Esophagus squamous epithelium (tissue), 5 donors: ENCODE data around the gene MEN1. TPM values are rescaled to one million over a fixed set of nuclear protein-coding genes. Genes with fewer than 3 reads are reported as not detected.
"Not testable (repeated sequence)": the region's sequence is repeated elsewhere in the genome, so short reads cannot be mapped to it uniquely, and the experiment has no call there.

Experiments
- DNase-seq: peaks from one replicate; lab custom pipeline; 2025; lab: John Stamatoyannopoulos, UW
- H3K27ac ChIP-seq, 4 donors: fragments of 200-600 bp; sonication (generic); one replicate each; pipeline ENCODE4 v1.5.1; 2016 to 2019; ENCODE audit warnings: mild to moderate bottlenecking in 1 of 4
- H3K27me3 ChIP-seq, 4 donors: fragments of 200-600 bp; sonication (generic); 1 replicate in 3 of 4; 2 replicates in 1 of 4; pipeline versions ENCODE4 v1.5.1 to v1.6.0; 2017 to 2021; ENCODE audit warnings: antibody characterized with exemption in 1 of 4
- H3K36me3 ChIP-seq, 3 donors: fragments of 200-600 bp; sonication (generic); one replicate each; pipeline ENCODE4 v1.5.1; 2016 to 2019
- H3K4me1 ChIP-seq, 3 donors: fragments of 200-600 bp; sonication (generic); one replicate each; pipeline ENCODE4 v1.5.1; 2017 to 2019
- H3K4me3 ChIP-seq, 4 donors: fragments of 200-600 bp; sonication (generic); 1 replicate in 3 of 4; 2 replicates in 1 of 4; pipeline ENCODE4 v1.5.1; 2016 to 2019; ENCODE audit warnings: mild to moderate bottlenecking in 2 of 4, moderate library complexity in 1 of 4
- H3K9me3 ChIP-seq, 3 donors: fragments of 200-600 bp; sonication (generic); one replicate each; pipeline ENCODE4 v1.5.1; 2016 to 2019
- CTCF ChIP-seq, 6 experiments: fragments of 450-650 bp in 4 of 6; fragments of 200-600 bp in 2 of 6; sonication (generic) in 2 of 6; IDR thresholded peaks; one replicate each; pipeline ENCODE4 v1.5.1; 2016 to 2019; ENCODE audit warnings: antibody characterized with exemption in 6 of 6, mild to moderate bottlenecking in 4 of 6, moderate library complexity in 4 of 6
- POLR2A ChIP-seq, 4 donors: fragments of 450-650 bp; IDR thresholded peaks; one replicate each; pipeline ENCODE4 v1.6.1; 2017; ENCODE audit warnings: antibody characterized with exemption in 4 of 4, mild to moderate bottlenecking in 4 of 4, moderate library complexity in 3 of 4
- WGBS, 2 donors: methylation state at CpG; one replicate each; pipeline ENCODE4 v1.1.5; 2018; 5-methylcytosine and 5-hydroxymethylcytosine counted together
- intact Hi-C: fragments of 100-400 bp; cut with DNase I; formaldehyde crosslinking; loops from one replicate; pipeline ENCODE4 v1.15.0; 2022
- total RNA-seq, 4 donors: library from RNA; depleted of rRNA; stranded (reverse); fragments of >200 nt; gene quantifications; one replicate each; pipeline ENCODE4 v1.1.0, GENCODE V29; 2016
- donor health status: DM: yes; HTN: yes; CAD: no.

MEN1 gene
- total RNA-seq, 4 donors from 2014 or later = 14.9 to 23.3 (median 17.0) TPM

GRCh38 chr11:64826578-64827450, 16.5 kb upstream of the MEN1 start:
- no peak overlapping the region for H3K27ac ChIP-seq
- no peaks in the 10 kb centered on the region for H3K9me3 ChIP-seq
- DNase-seq = no peak
- H3K36me3 ChIP-seq = peaks cover 3 to 87% (median 14%) of the 10 kb centered on the region in 3 donors
- TF ChIP-seq CTCF (IDR thresholded peaks at IDR 0.05) (no peak), POLR2A (IDR thresholded peaks at IDR 0.05) (no peak)
- H3K27me3 ChIP-seq = no peaks in the 10 kb centered on the region
- H3K4me3 ChIP-seq = no peak overlapping the region
- H3K4me1 ChIP-seq = no peaks in the 10 kb centered on the region
- intact Hi-C loops = no loop called here
- WGBS, 2 donors = 85 to 89% methylated on average over 12 to 16 of the region's 52 CpGs

GRCh38 chr11:64826062-64826461, 15.7 kb upstream of the MEN1 start:
- intact Hi-C loops = no loop called here
- H3K36me3 ChIP-seq = peaks cover 3 to 79% (median 14%) of the 10 kb centered on the region in 3 donors

GRCh38 chr11:64823568-64824119, 13.3 kb upstream of the MEN1 start:
- no peak for TF ChIP-seq POLR2A (IDR thresholded peaks at IDR 0.05)
- no peak for TF ChIP-seq CTCF (IDR thresholded peaks at IDR 0.05)
- Histone ChIP-seq H3K27ac (no peak overlapping the region), H3K9me3 (no peaks in the 10 kb centered on the region), H3K27me3 (no peaks in the 10 kb centered on the region), H3K36me3 (peaks cover 0 to 55% (median 3%) of the 10 kb centered on the region in 3 donors), H3K4me1 (no peaks in the 10 kb centered on the region), H3K4me3 (no peak overlapping the region)
- intact Hi-C loops = no loop called here
- WGBS, 2 donors = 77% methylated on average over 9 to 11 of the region's 11 CpGs
- DNase-seq = no peak

More at GRCh38 chr11:64826062-64826461, 15.7 kb upstream of the MEN1 start:
- TF ChIP-seq CTCF (IDR thresholded peaks at IDR 0.05) (no peak), POLR2A (IDR thresholded peaks at IDR 0.05) (no peak)
- Histone ChIP-seq H3K9me3 (no peaks in the 10 kb centered on the region), H3K27me3 (no peaks in the 10 kb centered on the region), H3K27ac (no peak overlapping the region), H3K4me3 (no peak overlapping the region), H3K4me1 (no peaks in the 10 kb centered on the region)
- DNase-seq = no peak
- 67 to 100% methylated on average over 1 to 3 of the region's 7 CpGs for WGBS, 2 donors

GRCh38 chr11:64817476-64817875, 7.1 kb upstream of the MEN1 start:
- no peaks in the 10 kb centered on the region for H3K4me1 ChIP-seq
- no peak overlapping the region for H3K4me3 ChIP-seq
- 74 to 76% methylated on average over 3 of the region's 3 CpGs for WGBS, 2 donors
- H3K27me3 ChIP-seq = no peaks in the 10 kb centered on the region
- intact Hi-C loops = no loop called here
- DNase-seq = no peak
- TF ChIP-seq POLR2A (IDR thresholded peaks at IDR 0.05) (no peak), CTCF (IDR thresholded peaks at IDR 0.05) (no peak)
- no peaks in the 10 kb centered on the region for H3K36me3 ChIP-seq
- H3K9me3 ChIP-seq = no peaks in the 10 kb centered on the region
- no peak overlapping the region for H3K27ac ChIP-seq

- H3K9me3 ChIP-seq, DNase-seq, H3K4me3 ChIP-seq, H3K36me3 ChIP-seq, H3K27ac ChIP-seq, H3K4me1 ChIP-seq, H3K27me3 ChIP-seq, intact Hi-C loops: not testable (repeated sequence)
- 75 to 90% methylated on average over 2 to 5 of the region's 5 CpGs for WGBS, 2 donors
Measured at GRCh38 chr11:64815433-64815832, 5.1 kb upstream of the MEN1 start.
